ENCODE results near the gene XRRA1. TPM values are rescaled to one million over a fixed set of nuclear protein-coding genes. Genes with fewer than 3 reads are reported as not detected.

The XRRA1 gene
- total and polyA plus RNA-seq, 2 of the 13 experiments (the other 11 are each of a cell fraction or from before 2014, with no cell fraction given): 7.6 to 10.5 TPM

DNA sequence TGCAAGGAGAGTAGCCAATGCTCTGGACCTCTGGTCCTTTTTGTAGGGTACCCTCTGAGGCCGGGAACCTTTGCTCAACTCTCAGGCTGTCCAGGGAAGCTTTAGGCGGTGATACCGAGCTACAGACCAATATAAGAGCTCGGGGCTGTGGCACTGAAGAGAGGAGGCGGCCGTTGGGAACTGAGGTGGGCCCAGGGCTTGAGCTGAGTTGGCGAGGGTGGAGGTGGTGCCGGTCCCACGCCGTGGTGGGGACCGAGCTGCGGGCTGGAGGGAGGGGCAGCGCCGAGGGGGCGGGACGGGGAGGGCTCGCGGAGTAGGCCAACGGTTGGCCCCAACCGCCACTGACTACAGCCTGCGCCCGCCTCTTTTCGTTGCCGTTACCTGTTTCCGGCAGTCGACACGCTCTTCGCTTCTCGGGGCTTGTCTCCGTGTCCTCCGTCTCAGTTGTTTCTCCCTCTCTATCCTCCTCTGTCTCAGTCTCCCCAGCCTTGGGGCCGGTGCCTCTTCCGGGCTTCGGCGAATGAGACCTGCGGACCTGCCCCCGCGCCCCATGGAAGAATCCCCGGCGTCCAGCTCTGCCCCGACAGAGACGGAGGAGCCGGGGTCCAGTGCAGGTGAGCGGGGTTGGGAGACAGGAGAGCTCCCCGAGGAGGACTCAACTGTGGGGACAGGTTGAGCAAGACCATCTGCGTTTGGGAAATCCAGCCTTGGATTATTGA lies 39.8 kb upstream of the XRRA1 start, which contains the start of gene NEU3 (continued):
- TF ChIP-seq MIER3 (CRISPR knock-in tag; IDR thresholded peaks at IDR 0.05; ENCODE audit: borderline replicate concordance) (0 out of 2 replicates have a peak, but pooled peaks have one; percentile 39), ZNF484 (CRISPR knock-in tag; IDR thresholded peaks at IDR 0.05; ENCODE audit: borderline replicate concordance, low read depth) (no peak), KLF6 (CRISPR knock-in tag; IDR thresholded peaks at IDR 0.05) (peak; percentile 73; the same call in 1 of the 2 replicates), DR1 (CRISPR knock-in tag; IDR thresholded peaks at IDR 0.05) (peak; percentile 46; the same call in 1 of the 2 replicates), PITX1 (CRISPR knock-in tag; IDR thresholded peaks at IDR 0.05) (0 out of 2 replicates have a peak, but pooled peaks have one; percentile 13), RBFOX2 (IDR thresholded peaks at IDR 0.05; ENCODE audit: low read depth, low read length) (0 out of 2 replicates have a peak, but pooled peaks have one; percentile 13), CCDC6 (CRISPR knock-in tag; IDR thresholded peaks at IDR 0.05) (0 out of 2 replicates have a peak, but pooled peaks have one; percentile 48), ZNF160 (CRISPR knock-in tag; IDR thresholded peaks at IDR 0.05) (peak; percentile 90; the same call in 1 of the 2 replicates), ZNF788 (CRISPR knock-in tag; IDR thresholded peaks at IDR 0.05; ENCODE audit: borderline replicate concordance) (peak; percentile 44), SOX6 (IDR thresholded peaks at IDR 0.05) (no peak), SOX6 (CRISPR knock-in tag; IDR thresholded peaks at IDR 0.05) (peak; percentile 53), SAP130 (CRISPR knock-in tag; IDR thresholded peaks at IDR 0.05; ENCODE audit: low read depth) (peak; percentile 85), ZNF577 (CRISPR knock-in tag; IDR thresholded peaks at IDR 0.05; ENCODE audit: borderline replicate concordance, low read depth) (no peak), THAP11 (CRISPR knock-in tag; IDR thresholded peaks at IDR 0.05) (peak; percentile 75), MXD4 (CRISPR knock-in tag; IDR thresholded peaks at IDR 0.05) (0 out of 2 replicates have a peak, but pooled peaks have one; percentile 42), ZNF720 (CRISPR knock-in tag; IDR thresholded peaks at IDR 0.05) (no peak)
- TF ChIP-seq, protein P1, sequence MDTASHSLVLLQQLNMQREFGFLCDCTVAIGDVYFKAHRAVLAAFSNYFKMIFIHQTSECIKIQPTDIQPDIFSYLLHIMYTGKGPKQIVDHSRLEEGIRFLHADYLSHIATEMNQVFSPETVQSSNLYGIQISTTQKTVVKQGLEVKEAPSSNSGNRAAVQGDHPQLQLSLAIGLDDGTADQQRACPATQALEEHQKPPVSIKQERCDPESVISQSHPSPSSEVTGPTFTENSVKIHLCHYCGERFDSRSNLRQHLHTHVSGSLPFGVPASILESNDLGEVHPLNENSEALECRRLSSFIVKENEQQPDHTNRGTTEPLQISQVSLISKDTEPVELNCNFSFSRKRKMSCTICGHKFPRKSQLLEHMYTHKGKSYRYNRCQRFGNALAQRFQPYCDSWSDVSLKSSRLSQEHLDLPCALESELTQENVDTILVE (CRISPR knock-in tag; IDR thresholded peaks at IDR 0.05): no peak; the same call in 1 of the 2 replicates
- TF ChIP-seq, protein P2, sequence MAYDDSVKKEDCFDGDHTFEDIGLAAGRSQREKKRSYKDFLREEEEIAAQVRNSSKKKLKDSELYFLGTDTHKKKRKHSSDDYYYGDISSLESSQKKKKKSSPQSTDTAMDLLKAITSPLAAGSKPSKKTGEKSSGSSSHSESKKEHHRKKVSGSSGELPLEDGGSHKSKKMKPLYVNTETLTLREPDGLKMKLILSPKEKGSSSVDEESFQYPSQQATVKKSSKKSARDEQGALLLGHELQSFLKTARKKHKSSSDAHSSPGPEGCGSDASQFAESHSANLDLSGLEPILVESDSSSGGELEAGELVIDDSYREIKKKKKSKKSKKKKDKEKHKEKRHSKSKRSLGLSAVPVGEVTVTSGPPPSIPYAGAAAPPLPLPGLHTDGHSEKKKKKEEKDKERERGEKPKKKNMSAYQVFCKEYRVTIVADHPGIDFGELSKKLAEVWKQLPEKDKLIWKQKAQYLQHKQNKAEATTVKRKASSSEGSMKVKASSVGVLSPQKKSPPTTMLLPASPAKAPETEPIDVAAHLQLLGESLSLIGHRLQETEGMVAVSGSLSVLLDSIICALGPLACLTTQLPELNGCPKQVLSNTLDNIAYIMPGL (CRISPR knock-in tag; IDR thresholded peaks at IDR 0.05; ENCODE audit: borderline replicate concordance in 1 of 2, low read depth in 1 of 2): peak; percentile 31 to 60; a peak in 1 of 4 replicates
- TF ChIP-seq, protein P3, sequence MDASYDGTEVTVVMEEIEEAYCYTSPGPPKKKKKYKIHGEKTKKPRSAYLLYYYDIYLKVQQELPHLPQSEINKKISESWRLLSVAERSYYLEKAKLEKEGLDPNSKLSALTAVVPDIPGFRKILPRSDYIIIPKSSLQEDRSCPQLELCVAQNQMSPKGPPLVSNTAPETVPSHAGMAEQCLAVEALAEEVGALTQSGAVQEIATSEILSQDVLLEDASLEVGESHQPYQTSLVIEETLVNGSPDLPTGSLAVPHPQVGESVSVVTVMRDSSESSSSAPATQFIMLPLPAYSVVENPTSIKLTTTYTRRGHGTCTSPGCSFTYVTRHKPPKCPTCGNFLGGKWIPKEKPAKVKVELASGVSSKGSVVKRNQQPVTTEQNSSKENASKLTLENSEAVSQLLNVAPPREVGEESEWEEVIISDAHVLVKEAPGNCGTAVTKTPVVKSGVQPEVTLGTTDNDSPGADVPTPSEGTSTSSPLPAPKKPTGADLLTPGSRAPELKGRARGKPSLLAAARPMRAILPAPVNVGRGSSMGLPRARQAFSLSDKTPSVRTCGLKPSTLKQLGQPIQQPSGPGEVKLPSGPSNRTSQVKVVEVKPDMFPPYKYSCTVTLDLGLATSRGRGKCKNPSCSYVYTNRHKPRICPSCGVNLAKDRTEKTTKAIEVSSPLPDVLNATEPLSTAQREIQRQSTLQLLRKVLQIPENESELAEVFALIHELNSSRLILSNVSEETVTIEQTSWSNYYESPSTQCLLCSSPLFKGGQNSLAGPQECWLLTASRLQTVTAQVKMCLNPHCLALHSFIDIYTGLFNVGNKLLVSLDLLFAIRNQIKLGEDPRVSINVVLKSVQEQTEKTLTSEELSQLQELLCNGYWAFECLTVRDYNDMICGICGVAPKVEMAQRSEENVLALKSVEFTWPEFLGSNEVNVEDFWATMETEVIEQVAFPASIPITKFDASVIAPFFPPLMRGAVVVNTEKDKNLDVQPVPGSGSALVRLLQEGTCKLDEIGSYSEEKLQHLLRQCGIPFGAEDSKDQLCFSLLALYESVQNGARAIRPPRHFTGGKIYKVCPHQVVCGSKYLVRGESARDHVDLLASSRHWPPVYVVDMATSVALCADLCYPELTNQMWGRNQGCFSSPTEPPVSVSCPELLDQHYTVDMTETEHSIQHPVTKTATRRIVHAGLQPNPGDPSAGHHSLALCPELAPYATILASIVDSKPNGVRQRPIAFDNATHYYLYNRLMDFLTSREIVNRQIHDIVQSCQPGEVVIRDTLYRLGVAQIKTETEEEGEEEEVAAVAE (CRISPR knock-in tag; IDR thresholded peaks at IDR 0.05; ENCODE audit: borderline replicate concordance): peak; percentile 6; the same call in 1 of the 2 replicates
- TF ChIP-seq, protein P4, sequence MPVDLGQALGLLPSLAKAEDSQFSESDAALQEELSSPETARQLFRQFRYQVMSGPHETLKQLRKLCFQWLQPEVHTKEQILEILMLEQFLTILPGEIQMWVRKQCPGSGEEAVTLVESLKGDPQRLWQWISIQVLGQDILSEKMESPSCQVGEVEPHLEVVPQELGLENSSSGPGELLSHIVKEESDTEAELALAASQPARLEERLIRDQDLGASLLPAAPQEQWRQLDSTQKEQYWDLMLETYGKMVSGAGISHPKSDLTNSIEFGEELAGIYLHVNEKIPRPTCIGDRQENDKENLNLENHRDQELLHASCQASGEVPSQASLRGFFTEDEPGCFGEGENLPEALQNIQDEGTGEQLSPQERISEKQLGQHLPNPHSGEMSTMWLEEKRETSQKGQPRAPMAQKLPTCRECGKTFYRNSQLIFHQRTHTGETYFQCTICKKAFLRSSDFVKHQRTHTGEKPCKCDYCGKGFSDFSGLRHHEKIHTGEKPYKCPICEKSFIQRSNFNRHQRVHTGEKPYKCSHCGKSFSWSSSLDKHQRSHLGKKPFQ (CRISPR knock-in tag; IDR thresholded peaks at IDR 0.05; ENCODE audit: insufficient replicate concordance): peak; percentile 47
